Subcutaneous adipose tissue (tissue), 4 donors: ENCODE data around the gene PNMA8B. TPM values are rescaled to one million over a fixed set of nuclear protein-coding genes. Genes with fewer than 3 reads are reported as not detected.

Experiments
- total RNA-seq, 4 donors: library from RNA; depleted of rRNA; stranded (reverse); fragments of >200 nt; gene quantifications; one replicate each; pipeline ENCODE4 v1.1.0, GENCODE V29; 2016
- TF ChIP-seq, protein P1 (sequence below): fragments of 450-650 bp; IDR thresholded peaks from one replicate; pipeline ENCODE4 v1.5.1; 2016; ENCODE audit warnings: low read depth, mild to moderate bottlenecking, control low read depth, antibody characterized with exemption, moderate library complexity

PNMA8B gene
- total RNA-seq, 4 donors from 2014 or later: 0.49 to 4.3 (median 2.2) TPM

- TF ChIP-seq, protein P1, sequence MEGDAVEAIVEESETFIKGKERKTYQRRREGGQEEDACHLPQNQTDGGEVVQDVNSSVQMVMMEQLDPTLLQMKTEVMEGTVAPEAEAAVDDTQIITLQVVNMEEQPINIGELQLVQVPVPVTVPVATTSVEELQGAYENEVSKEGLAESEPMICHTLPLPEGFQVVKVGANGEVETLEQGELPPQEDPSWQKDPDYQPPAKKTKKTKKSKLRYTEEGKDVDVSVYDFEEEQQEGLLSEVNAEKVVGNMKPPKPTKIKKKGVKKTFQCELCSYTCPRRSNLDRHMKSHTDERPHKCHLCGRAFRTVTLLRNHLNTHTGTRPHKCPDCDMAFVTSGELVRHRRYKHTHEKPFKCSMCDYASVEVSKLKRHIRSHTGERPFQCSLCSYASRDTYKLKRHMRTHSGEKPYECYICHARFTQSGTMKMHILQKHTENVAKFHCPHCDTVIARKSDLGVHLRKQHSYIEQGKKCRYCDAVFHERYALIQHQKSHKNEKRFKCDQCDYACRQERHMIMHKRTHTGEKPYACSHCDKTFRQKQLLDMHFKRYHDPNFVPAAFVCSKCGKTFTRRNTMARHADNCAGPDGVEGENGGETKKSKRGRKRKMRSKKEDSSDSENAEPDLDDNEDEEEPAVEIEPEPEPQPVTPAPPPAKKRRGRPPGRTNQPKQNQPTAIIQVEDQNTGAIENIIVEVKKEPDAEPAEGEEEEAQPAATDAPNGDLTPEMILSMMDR: no peak
Measured at GRCh38 chr19:46487802-46488445, 7.7 kb downstream of the PNMA8B start.

- TF ChIP-seq, protein P1: no peak
Measured at GRCh38 chr19:46487178-46487801, 8.4 kb downstream of the PNMA8B start.

GRCh38 chr19:46486358-46486757 is 9.3 kb downstream of the PNMA8B start:
- TF ChIP-seq, protein P1: no peak

- TF ChIP-seq, protein P1: no peak
Measured at GRCh38 chr19:46484656-46485055, 11.0 kb downstream of the PNMA8B start.

- TF ChIP-seq, protein P1: no peak
Measured at GRCh38 chr19:46482631-46483030, 13.0 kb downstream of the PNMA8B start.

DNA sequence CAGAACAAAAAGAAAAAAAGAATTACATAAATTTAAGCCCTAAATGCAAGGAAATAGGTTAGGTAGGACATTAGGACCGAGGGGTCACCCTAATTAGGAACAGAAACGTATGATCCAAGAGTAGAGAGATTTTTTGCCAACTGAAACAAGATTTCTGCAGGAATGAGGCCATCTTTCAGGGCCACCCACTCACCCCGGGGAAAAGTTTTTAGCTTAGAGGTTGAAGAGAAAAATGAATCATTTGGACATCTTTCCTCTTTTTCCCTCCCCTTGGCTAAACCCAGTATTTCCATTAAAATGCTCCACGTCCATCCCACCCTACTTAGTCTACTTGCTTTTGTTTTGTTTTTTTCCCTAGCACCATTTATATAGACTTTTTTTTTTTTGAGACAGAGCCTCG is 13.7 kb downstream of the PNMA8B start:
- TF ChIP-seq, protein P1: no peak

- TF ChIP-seq, protein P1: no peak
Measured at GRCh38 chr19:46481223-46481848, 14.3 kb downstream of the PNMA8B start.
